Measurements from ENCODE around the gene LRRC75B.
"Not testable (repeated sequence)": the region's sequence is repeated elsewhere in the genome, so short reads cannot be mapped to it uniquely, and the experiment has no call there.

Gene LRRC75B, protein sequence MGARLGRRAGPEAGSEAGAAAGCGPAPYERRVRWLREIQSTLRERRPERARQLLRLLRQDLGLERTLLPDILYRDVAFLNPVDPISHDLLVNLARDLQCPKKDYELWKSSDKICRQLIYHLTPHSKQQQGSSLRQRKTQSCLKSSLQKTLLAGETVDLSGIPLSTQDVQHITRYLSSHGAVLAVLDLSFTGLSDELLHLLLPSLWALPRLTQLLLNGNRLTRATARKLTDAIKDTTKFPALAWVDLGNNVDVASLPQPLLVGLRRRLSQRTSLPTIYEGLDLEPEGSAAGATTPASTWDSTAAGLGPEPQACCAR

DNA sequence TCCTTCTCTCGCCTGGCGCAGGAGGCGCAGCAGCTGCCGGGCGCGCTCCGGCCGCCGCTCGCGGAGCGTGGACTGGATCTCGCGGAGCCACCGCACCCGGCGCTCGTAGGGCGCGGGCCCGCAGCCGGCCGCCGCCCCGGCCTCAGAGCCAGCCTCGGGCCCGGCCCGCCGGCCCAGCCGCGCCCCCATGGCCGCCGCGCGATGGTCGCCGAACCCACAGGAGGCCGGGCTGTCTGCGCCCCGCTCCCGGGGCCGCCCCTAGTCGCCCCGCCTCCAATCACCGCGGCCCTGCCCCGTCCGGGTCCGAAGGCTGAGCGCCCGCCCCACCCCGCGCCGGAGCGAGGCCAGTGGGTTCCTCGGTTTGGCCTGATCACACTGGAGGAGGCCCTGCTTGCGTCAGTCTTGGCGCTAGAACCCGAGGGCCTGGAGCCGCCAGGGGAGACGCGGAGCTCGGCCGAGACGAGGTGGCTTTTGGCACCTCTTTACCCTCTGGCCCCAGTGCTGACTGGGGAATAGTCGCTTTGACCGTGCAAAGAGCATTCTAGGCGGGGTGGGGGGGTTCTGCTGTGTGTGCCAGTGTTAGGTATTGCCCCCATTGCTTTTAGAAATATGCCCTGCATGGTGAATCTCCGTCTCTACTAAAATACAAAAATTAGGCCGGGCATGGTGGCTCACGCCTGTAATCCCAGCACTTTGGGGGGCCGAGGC is at the start of gene LRRC75B:
Gene LRRC75B, minus strand, starts transcription at position 223 of the 708 bp plus-strand sequence. Its CDS starts 34 bp downstream, at position 189.
- Histone ChIP-seq H3K4me3 (ENCODE audit: low read depth, low read length) (peak within 1 kb of the TSS; percentile 44), H2AFZ (peak within 1 kb of the TSS; percentile 84), H3K4me2 (ENCODE audit: low read length) (peak within 1 kb of the TSS; percentile 90), H3K27ac (peak within 1 kb of the TSS; percentile 62), H3K36me3 (ENCODE audit: control insufficient read depth, insufficient read depth, low read length) (no peaks in the 10 kb centered on the region), H3K9me3 (ENCODE audit: control insufficient read depth, low read length) (no peaks in the 10 kb centered on the region), H3K4me1 (no peaks in the 10 kb centered on the region), H3K9ac (no peak within 1 kb of the TSS), H3K27me3 (ENCODE audit: control insufficient read depth, insufficient read depth, low read length) (no peaks in the 10 kb centered on the region), H3K79me2 (no peaks in the 10 kb centered on the region)
- TF ChIP-seq CTCF (IDR thresholded peaks at IDR 0.05): no peak

GRCh38 chr22:24642307-24642706 is 49.4 kb upstream of the LRRC75B start:
- H3K9ac ChIP-seq; H3K4me3 ChIP-seq (ENCODE audit: low read depth, low read length); H3K27me3 ChIP-seq (ENCODE audit: control insufficient read depth, insufficient read depth, low read length): not testable (repeated sequence)

DNA sequence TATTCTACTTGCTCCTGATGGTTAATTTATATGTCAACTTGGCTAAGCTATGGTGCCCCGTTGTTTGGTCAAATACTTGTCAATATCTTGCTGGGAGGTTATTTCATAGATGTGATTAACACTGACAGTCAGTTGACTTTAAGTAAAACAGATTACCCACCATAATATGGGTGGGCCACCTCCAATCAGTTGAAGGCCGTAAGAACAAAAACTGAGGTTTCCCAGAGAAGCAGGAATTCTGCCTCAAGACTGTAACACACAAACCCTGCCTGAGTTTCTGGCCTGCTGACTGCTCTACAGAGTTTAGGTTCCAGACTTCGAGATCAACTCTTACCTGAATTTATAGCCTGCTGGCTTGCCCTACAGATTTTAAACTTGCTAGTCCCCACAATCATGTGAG is 43.6 kb upstream of the LRRC75B start:
- H3K9me3 ChIP-seq (ENCODE audit: control insufficient read depth, low read length); H3K9ac ChIP-seq; H2AFZ ChIP-seq; H3K79me2 ChIP-seq; H3K27ac ChIP-seq; H3K4me2 ChIP-seq (ENCODE audit: low read length); H3K4me1 ChIP-seq; H3K4me3 ChIP-seq (ENCODE audit: low read depth, low read length); H3K27me3 ChIP-seq (ENCODE audit: control insufficient read depth, insufficient read depth, low read length); H3K36me3 ChIP-seq (ENCODE audit: control insufficient read depth, insufficient read depth, low read length): not testable (repeated sequence)

More at GRCh38 chr22:24642307-24642706, 49.4 kb upstream of the LRRC75B start:
- not testable (repeated sequence) for H3K4me1 ChIP-seq; H3K4me2 ChIP-seq (ENCODE audit: low read length); H3K36me3 ChIP-seq (ENCODE audit: control insufficient read depth, insufficient read depth, low read length); H3K27ac ChIP-seq; H2AFZ ChIP-seq; H3K79me2 ChIP-seq; H3K9me3 ChIP-seq (ENCODE audit: control insufficient read depth, low read length)

- not testable (repeated sequence) for H3K79me2 ChIP-seq; H3K27me3 ChIP-seq (ENCODE audit: control insufficient read depth, insufficient read depth, low read length); H3K4me2 ChIP-seq (ENCODE audit: low read length); H3K9me3 ChIP-seq (ENCODE audit: control insufficient read depth, low read length); H3K36me3 ChIP-seq (ENCODE audit: control insufficient read depth, insufficient read depth, low read length); H3K4me1 ChIP-seq; H3K27ac ChIP-seq; H2AFZ ChIP-seq; H3K9ac ChIP-seq; H3K4me3 ChIP-seq (ENCODE audit: low read depth, low read length)
Measured at GRCh38 chr22:24634776-24635389, 42.0 kb upstream of the LRRC75B start.

DNA sequence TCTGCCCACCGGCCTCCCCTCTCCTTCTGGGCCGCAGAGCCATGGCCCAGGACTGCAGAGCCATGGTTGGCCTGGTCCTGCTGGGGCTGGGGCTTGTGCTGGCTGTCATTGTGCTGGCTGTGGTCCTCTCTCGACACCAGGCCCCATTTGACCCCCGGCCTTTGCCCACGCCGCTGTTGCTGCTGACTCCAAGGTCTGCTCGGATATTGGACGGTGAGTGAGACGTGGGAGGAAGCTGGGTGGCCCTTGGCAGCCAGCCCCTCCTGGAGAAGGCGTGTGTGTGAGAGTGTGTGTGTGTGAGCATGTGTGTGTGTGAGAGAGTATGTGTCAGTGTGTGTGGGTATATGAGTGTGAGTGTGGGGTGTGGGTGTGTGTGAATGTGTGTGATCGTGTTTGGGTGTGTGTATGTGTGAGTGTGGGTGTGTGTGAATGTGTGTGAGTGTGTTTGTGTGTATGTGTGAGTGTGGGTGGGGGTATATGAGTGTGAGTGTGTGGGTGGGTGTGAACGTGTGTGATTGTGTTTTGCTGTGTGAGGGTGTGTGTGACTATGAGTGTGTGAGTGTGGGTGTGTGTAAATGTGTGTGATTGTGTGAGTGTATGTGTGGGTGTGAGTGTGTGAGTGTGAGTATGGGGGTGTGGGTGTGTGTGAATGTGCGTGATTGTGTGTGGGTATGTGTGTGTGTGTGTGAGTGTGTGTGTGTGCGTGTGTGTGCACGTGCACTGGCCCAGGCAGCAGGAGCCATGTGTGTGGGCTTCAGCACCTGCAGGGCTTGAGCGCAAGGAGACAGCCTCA is 40.6 kb upstream of the LRRC75B start:
- H3K4me3 ChIP-seq (ENCODE audit: low read depth, low read length); H3K9ac ChIP-seq; H3K27ac ChIP-seq: not testable (repeated sequence)

GRCh38 chr22:24632642-24633041 is 39.8 kb upstream of the LRRC75B start:
- not testable (repeated sequence) for H3K27me3 ChIP-seq (ENCODE audit: control insufficient read depth, insufficient read depth, low read length); H3K79me2 ChIP-seq; H2AFZ ChIP-seq; H3K9ac ChIP-seq; H3K9me3 ChIP-seq (ENCODE audit: control insufficient read depth, low read length); H3K4me3 ChIP-seq (ENCODE audit: low read depth, low read length); H3K4me2 ChIP-seq (ENCODE audit: low read length); H3K27ac ChIP-seq; H3K4me1 ChIP-seq; H3K36me3 ChIP-seq (ENCODE audit: control insufficient read depth, insufficient read depth, low read length)

More for the DNA sequence above, 40.6 kb upstream of the LRRC75B start:
- not testable (repeated sequence) for H3K9me3 ChIP-seq (ENCODE audit: control insufficient read depth, low read length); H3K79me2 ChIP-seq; H3K36me3 ChIP-seq (ENCODE audit: control insufficient read depth, insufficient read depth, low read length); H2AFZ ChIP-seq; H3K4me2 ChIP-seq (ENCODE audit: low read length); H3K27me3 ChIP-seq (ENCODE audit: control insufficient read depth, insufficient read depth, low read length); H3K4me1 ChIP-seq

DNA sequence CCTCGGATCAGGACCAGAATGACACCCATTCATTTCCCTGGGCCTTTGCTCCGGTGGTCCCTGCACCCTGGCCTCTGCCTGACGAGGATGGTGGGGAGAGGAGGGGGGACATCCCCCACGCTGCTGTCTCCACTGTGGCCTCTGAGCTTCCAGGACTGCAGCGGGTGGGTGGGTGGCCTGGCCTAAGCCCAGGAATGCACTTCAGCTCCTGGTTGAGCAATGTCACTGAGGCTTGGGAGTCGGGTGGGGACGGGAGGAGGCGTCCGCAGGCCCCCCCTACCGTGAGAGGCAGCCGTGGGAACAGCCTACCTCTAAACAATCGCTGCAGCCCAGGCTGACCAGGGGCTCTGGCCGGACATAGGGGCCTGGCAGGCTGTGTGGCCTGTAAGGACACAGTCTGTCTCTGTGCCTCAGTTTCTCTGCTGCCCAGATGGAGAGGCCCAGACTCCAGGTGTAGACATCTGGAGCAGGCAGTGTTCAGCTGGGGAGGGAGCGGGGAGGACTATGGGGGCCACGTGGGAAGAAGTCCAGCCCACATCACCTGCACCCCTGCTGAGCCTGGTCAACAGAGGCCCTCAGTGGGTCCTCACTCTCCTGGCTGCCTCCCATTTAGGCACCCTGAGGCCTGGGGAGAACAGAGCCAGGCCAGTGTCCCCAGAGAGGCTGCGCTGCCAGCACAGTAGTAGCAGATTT is 38.7 kb upstream of the LRRC75B start:
- not testable (repeated sequence) for H2AFZ ChIP-seq; H3K27me3 ChIP-seq (ENCODE audit: control insufficient read depth, insufficient read depth, low read length); H3K36me3 ChIP-seq (ENCODE audit: control insufficient read depth, insufficient read depth, low read length); H3K27ac ChIP-seq; H3K4me2 ChIP-seq (ENCODE audit: low read length); H3K4me3 ChIP-seq (ENCODE audit: low read depth, low read length); H3K79me2 ChIP-seq; H3K9me3 ChIP-seq (ENCODE audit: control insufficient read depth, low read length); H3K4me1 ChIP-seq; H3K9ac ChIP-seq

DNA sequence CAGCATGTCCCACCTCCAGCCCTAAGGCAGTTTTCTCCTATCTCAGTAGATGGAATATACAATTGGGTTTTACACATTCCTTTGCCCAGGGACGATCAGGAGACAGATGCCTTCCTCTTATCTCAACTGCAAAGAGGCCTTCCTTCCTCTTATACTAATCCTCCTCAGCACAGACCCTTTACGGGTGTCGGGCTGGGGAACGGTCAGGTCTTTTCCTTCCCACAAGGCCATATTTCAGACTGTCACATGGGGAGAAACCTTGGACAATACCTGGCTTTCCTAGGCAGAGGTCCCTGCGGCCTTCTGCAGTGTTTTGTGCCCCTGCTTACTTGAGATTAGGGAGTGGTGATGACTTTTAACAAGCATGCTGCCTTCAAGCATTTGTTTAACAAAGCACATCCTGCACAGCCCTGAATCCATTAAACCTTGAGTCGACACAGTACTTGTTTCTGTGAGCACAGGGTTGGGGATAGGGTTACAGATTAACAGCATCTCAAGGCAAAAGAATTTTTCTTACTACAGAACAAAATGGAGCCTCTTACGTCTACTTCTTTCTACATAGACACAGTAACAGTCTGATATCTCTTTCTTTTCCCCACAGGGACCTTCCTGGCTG is 38.0 kb upstream of the LRRC75B start:
- not testable (repeated sequence) for H3K9ac ChIP-seq, H3K27ac ChIP-seq, H2AFZ ChIP-seq

DNA sequence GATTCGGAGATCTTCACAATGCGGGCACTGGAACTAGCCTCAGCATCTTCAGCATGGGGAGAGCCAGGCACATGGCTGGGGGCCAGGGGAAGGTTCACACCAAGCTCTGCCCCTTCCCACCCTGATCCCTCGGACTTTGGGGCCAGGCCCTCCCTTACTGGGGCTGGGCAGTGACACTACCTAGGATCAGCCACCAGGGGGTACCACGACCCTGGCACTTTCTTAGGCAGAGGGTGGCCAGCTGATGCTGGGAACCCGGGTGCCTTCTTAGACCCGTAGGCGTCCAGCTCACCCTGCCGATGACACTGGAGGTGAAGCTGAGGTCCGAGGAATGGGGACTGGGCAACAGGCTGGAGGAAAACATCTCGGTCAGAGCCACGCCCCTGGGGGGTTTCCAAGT is 36.2 kb upstream of the LRRC75B start:
- not testable (repeated sequence) for H3K9me3 ChIP-seq (ENCODE audit: control insufficient read depth, low read length); H3K27ac ChIP-seq; H3K9ac ChIP-seq; H3K4me2 ChIP-seq (ENCODE audit: low read length); H2AFZ ChIP-seq; H3K4me3 ChIP-seq (ENCODE audit: low read depth, low read length); H3K79me2 ChIP-seq; H3K36me3 ChIP-seq (ENCODE audit: control insufficient read depth, insufficient read depth, low read length); H3K27me3 ChIP-seq (ENCODE audit: control insufficient read depth, insufficient read depth, low read length); H3K4me1 ChIP-seq

More for the DNA sequence above, 38.0 kb upstream of the LRRC75B start:
- not testable (repeated sequence) for H3K4me1 ChIP-seq; H3K36me3 ChIP-seq (ENCODE audit: control insufficient read depth, insufficient read depth, low read length); H3K9me3 ChIP-seq (ENCODE audit: control insufficient read depth, low read length); H3K27me3 ChIP-seq (ENCODE audit: control insufficient read depth, insufficient read depth, low read length); H3K4me2 ChIP-seq (ENCODE audit: low read length); H3K79me2 ChIP-seq; H3K4me3 ChIP-seq (ENCODE audit: low read depth, low read length)

All from parathyroid adenoma (tissue), 2 donors.